ENCODE results near the gene NLGN1. TPM values are rescaled to one million over a fixed set of nuclear protein-coding genes. Genes with fewer than 3 reads are reported as not detected.

The NLGN1 gene
- total and polyA plus RNA-seq, 2 of the 8 experiments (the other 6 are each of a cell fraction or from before 2014, with no cell fraction given), result 7.8 to 14.8 TPM

GRCh38 chr3:174266476-174266875 lies 868.9 kb downstream of the NLGN1 start:
- DNase-seq (ENCODE audit: low read depth in 1 of 2, low spot score in 2 of 2), result no peak

More at GRCh38 chr3:174266476-174266875, 868.9 kb downstream of the NLGN1 start:
- Histone ChIP-seq H3K4me3 (ENCODE audit: extremely low read depth in 1 of 4, insufficient read depth in 2 of 4, low read depth in 3 of 4, low read length in 4 of 4) (no peak overlapping the region), H4K20me1 (replicated peaks in 1 of 2; ENCODE audit: control insufficient read depth in 1 of 2, insufficient read depth in 2 of 2, low read length in 2 of 2) (no peaks in the 10 kb centered on the region), H3K18ac (ENCODE audit: extremely low read depth, low read length) (no peak overlapping the region), H4K5ac (ENCODE audit: insufficient read length, low read depth, low read length) (no peak overlapping the region), H2BK15ac (ENCODE audit: low read length) (no peak overlapping the region), H3K23ac (ENCODE audit: insufficient read length) (no peak overlapping the region), H2BK5ac (ENCODE audit: low read depth, low read length) (no peak overlapping the region), H3K14ac (ENCODE audit: insufficient read length) (no peak overlapping the region), H2AK5ac (ENCODE audit: low read depth, low read length) (no peak overlapping the region), H3K9ac (replicated peaks in 1 of 4; ENCODE audit: extremely low read depth in 1 of 4, low read depth in 3 of 4, low read length in 3 of 4) (no peak overlapping the region), H2BK12ac (ENCODE audit: low read depth, low read length) (no peak overlapping the region), H3K4me2 (ENCODE audit: insufficient read depth in 1 of 2, low read depth in 2 of 2, low read length in 2 of 2) (no peak overlapping the region), H2AFZ (ENCODE audit: low read length) (no peak overlapping the region), H3K56ac (replicated peaks; ENCODE audit: insufficient read length, low read depth, low read length) (no peak overlapping the region), H3K79me2 (ENCODE audit: control insufficient read depth in 1 of 2, insufficient read depth in 2 of 2, low read length in 2 of 2) (no peaks in the 10 kb centered on the region), H2BK20ac (ENCODE audit: low read length) (no peak overlapping the region), H3K4me1 (replicated peaks in 1 of 4; ENCODE audit: control insufficient read depth in 3 of 4, insufficient read depth in 4 of 4, low read length in 3 of 4) (no peaks in the 10 kb centered on the region), H3K27ac (ENCODE audit: low read depth, low read length) (no peak overlapping the region), H4K91ac (replicated peaks; ENCODE audit: insufficient read length, low read length) (no peak overlapping the region), H3K9me3 (ENCODE audit: insufficient read depth in 2 of 2, low read depth in 1 of 2, low read length in 1 of 2) (no peaks in the 10 kb centered on the region), H3K79me1 (ENCODE audit: low read depth, low read length) (no peaks in the 10 kb centered on the region; the same call in 1 of the 2 replicates), H3K36me3 (ENCODE audit: control insufficient read depth in 2 of 4, insufficient read depth in 4 of 4, low read length in 3 of 4) (no peaks in the 10 kb centered on the region), H2BK120ac (replicated peaks; ENCODE audit: low read depth, low read length) (no peak overlapping the region), H3K4ac (replicated peaks; ENCODE audit: insufficient read length, low read depth, low read length) (no peak overlapping the region), H3K27me3 (replicated peaks in 1 of 4; ENCODE audit: control insufficient read depth in 3 of 4, extremely low read depth in 1 of 4, insufficient read depth in 3 of 4, low read length in 3 of 4) (no peaks in the 10 kb centered on the region), H3K23me2 (ENCODE audit: low read depth, low read length) (no peaks in the 10 kb centered on the region), H4K8ac (ENCODE audit: extremely low read depth, insufficient read depth, low read length) (no peak overlapping the region)
- WGBS, 2 experiments (ENCODE audit: extremely low coverage in 1 of 2, insufficient coverage in 1 of 2, insufficient read length in 1 of 2, insufficient replicate concordance in 2 of 2, low coverage in 1 of 2, low lambda C conversion rate in 2 of 2, missing lambda C conversion rate in 1 of 2), result 87% methylated on average over 2 of the region's 2 CpGs; no CpG with 5 or more reads in 1 of the 2 experiments
- ChIA-PET CTCF (ENCODE audit: partially characterized antibody) (no interaction called here), POLR2A (ENCODE audit: partially characterized antibody) (no interaction called here)
- no peak for TF ChIP-seq SAP30 (IDR thresholded peaks at IDR 0.05; ENCODE audit: insufficient read depth, insufficient replicate concordance, low read length)
- TF ChIP-seq JUN (IDR thresholded peaks at IDR 0.05; ENCODE audit: low read depth, low read length), result no peak
- no peak for TF ChIP-seq POU5F1 (IDR thresholded peaks at IDR 0.05; ENCODE audit: low read depth, low read length)
- TF ChIP-seq CEBPB (IDR thresholded peaks at IDR 0.05; ENCODE audit: low read depth, low read length), result no peak
- no peak for TF ChIP-seq CHD2 (IDR thresholded peaks at IDR 0.05; ENCODE audit: low read length)
- TF ChIP-seq BACH1 (IDR thresholded peaks at IDR 0.05; ENCODE audit: low read length), result no peak
- no peak for TF ChIP-seq SRF (IDR thresholded peaks at IDR 0.05; ENCODE audit: low read depth, low read length)
- TF ChIP-seq JUND (IDR thresholded peaks at IDR 0.05; ENCODE audit: low read length), result no peak
- no peak for TF ChIP-seq CBX8 (IDR thresholded peaks at IDR 0.05; ENCODE audit: borderline replicate concordance, low read depth, low read length)
- TF ChIP-seq POLR2AphosphoS5 (IDR thresholded peaks at IDR 0.05; ENCODE audit: low read depth, low read length), result no peak
- TF ChIP-seq SP2 (IDR thresholded peaks at IDR 0.05; ENCODE audit: low read length), result no peak
- no peak for FAIRE-seq
